Suprapubic skin (tissue), 4 donors: Measurements from ENCODE around the gene PTX4.
A peak's percentile ranks its signal among the peaks of the same experiment; 100 is the strongest.

Experiments used
- CTCF ChIP-seq, 2 donors: fragments of 200-600 bp in 1 of 2; fragments of 450-650 bp in 1 of 2; sonication (generic) in 1 of 2; IDR thresholded peaks; one replicate each; pipeline ENCODE4 v1.5.1; 2016 to 2019; ENCODE audit warnings: antibody characterized with exemption in 2 of 2, mild to moderate bottlenecking in 1 of 2, moderate library complexity in 1 of 2
- EP300 ChIP-seq: sonication (generic); formaldehyde crosslinking; IDR thresholded peaks from one replicate; pipeline ENCODE4 v1.6.1; 2017; ENCODE audit warnings: antibody characterized with exemption
- POLR2A ChIP-seq, 2 donors: fragments of 450-650 bp; IDR thresholded peaks; one replicate each; pipeline ENCODE4 v1.6.1; 2017; ENCODE audit warnings: antibody characterized with exemption in 2 of 2, mild to moderate bottlenecking in 2 of 2, moderate library complexity in 2 of 2
- POLR2AphosphoS5 ChIP-seq, 3 donors: sonication (generic); formaldehyde crosslinking; IDR thresholded peaks; one replicate each; pipeline ENCODE4 v1.6.1; 2017; ENCODE audit warnings: antibody characterized with exemption in 3 of 3

DNA sequence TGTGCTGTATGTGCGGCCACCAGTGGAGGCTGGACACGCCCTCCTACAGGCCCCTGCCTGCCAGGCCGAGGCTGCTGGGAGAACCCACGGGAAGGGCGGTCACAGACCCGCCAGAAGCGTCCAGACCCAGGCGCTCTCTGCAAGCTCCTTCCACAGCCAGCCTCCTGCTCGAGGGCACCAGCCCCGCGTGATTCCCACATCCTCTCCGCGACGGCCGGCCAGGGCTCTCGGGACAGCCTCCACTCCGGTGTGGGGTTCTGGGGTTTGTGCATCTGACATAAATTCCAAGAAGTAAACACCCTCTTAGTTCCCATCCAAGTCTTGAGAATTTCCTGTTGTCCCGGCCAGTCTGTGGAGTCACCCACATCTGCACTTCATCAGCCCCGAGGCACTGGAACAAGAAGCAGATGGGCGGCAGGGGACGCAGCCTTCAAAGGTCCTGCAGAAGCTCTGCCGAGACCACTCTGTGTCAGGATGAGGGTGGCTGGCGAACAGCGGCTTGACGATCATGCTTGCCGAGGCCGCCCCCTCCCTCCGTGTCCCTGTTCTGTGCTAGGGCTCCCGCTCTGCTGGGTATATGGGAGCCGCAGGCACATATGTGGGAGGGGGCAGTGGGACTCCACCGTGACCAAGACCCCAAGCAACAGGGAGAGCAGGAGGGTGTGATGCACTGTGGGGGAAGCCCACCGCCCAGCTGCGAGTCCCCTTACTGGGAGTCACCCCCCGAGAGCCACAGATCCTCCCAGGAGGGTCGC, 42.3 kb upstream of the PTX4 start:
- no peak for TF ChIP-seq CTCF (IDR thresholded peaks at IDR 0.05)
- peak in 1 of 2 donors; percentile 20 for TF ChIP-seq POLR2A (IDR thresholded peaks at IDR 0.05)
- TF ChIP-seq POLR2AphosphoS5 (IDR thresholded peaks at IDR 0.05): peak in 2 of 3 donors; percentile 20 to 48
- TF ChIP-seq EP300: no peak
